Central memory CD4-positive, alpha-beta T cell (primary cell): ENCODE data around the gene BEST4.
"Not testable (repeated sequence)": the region's sequence is repeated elsewhere in the genome, so short reads cannot be mapped to it uniquely, and the experiment has no call there.

ENCODE experiments used
- DNase-seq: peaks from one replicate; pipeline ENCODE4 v3.0.0; 2022
- total RNA-seq, 3 experiments: gene quantifications; one replicate each; lab custom pipeline; 2026; lab: John Stamatoyannopoulos, UW

Gene BEST4
- 0.60 to 2.0 (median 1.4) reads per million in 3 experiments for total RNA-seq

DNA sequence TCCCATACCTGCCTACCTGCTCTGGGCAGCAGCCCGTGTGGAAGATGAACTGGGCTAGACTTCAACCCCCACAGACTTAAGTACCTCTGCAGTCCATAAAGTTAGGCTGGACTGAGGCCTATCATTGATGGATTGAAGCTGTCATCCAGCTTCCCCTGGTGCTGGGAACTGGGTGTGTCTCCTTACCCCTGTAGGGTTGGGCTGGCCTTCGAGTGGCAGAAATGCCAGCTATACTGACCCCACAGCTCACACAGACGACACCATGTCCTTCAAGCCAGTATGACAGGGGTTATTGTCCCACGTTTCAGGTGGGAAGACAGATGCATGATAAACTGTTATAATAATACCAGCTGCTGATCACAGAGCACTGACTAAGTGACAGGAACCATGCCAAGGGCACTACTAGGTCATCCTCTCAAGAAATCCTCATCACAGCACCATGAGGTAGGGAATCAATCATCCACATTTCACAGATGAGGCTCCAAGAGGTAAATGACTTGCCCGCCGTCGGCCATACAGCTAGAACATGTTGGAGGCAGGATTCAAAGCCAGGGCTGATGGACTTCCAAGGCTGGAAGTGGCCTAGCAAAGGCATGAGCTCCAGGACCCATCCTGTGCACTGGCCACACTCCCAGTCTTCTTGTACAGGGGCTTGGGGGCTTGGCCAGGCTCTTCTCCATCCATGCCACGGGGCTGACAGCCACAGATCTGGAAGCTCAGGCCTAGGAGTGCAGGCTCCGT is at the start of gene BEST4:
Gene BEST4, minus strand, starts transcription at position 51 of the 741 bp plus-strand sequence. CDS start 465 bp downstream, outside the sequence.
- no peak for DNase-seq

DNA sequence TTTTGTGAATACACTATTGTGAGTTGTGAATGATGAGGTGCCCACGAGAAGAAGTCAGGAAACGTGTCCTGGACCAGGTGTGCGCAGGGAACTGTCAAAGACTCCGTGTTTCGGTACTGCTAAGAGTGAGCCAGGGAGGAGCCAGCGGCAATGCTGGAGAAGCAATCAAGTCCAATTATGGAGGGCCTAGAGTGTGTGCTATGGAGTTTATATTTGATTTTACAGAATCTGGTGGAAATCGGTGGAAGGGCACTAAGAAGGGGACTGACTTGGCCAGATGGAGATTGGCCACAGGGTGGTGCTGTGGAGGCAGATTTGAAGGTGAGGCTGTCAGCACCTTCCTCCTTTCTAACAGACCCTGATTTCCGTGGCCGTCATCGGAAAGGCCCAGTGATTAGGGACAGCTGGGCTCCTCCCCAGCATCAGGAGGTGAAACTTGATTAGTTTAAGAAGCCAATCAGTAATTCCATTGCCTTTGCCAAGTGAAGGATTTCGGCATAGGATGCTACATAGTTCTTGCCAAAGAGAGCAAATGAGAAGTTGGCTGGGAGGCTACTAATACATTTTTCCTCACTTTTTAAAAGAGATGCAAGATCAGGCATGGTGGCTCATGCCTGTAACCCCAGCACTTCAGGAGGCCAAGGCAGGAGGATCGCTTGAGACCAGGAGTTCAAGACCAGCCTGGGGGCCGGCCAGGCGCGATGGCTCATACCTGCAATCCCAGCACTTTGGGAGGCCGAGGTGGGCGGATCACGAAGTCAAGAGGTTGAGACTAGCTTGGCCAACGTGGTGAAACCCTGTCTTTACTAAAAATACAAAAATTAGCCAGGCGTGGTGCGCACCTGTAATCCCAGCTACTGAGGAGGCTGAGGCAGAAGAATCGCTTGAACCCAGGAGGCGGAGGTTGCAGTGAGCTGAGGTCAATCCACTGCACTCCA is 48.0 kb upstream of the BEST4 start:
- DNase-seq, result peak; percentile 68

DNA sequence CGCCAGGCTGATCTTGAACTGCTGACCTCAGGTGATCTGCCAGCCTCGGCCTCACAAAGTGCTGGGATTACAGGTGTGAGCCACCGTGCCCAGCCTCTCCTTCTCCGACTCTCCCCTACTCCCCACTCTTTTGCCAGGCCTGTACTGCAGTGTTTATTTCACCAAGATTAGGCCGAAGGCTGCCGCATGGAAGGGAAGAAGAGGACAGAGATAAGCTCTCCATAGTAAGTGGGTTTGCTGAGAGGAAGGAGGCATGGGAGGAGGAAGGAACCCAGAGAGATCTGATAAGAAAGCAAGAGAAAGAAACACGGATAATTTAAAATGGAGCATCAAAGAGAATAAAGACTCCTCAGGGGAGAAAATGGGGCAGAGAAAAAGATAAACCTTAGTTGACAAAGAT is 46.4 kb upstream of the BEST4 start:
- no peak for DNase-seq

DNA sequence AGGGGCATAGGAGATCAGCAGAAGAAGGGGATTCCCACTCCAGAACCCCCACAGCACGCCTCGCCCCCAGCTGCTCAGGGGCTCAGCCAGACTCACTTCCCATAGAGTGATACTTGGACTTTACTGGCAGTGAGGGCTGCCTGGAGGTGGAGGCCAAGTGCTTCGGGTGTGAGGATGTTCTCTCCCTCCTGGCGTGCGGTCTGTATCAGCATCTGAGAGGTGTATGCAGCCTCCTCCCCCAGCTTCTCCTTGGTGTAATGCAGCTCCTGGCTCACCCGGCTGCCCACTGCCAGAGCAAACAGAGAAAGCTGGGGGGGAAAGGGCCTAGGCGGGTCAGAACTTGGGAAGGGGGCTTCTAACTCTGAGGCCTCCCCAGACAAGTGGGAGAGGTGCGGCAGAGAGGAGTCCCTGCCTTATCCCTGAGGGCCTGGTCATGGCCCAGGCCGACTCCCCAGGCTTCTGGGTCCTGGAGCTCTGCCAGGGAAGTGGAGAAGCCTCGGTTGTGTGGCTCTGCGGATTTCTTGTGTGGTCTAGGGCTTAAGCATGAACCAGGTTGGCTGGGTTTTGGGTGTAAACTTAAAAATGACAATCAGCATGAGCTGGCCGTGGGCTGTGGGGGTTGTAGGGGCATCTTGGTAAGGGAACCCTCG is 44.2 kb upstream of the BEST4 start:
- no peak for DNase-seq

DNA sequence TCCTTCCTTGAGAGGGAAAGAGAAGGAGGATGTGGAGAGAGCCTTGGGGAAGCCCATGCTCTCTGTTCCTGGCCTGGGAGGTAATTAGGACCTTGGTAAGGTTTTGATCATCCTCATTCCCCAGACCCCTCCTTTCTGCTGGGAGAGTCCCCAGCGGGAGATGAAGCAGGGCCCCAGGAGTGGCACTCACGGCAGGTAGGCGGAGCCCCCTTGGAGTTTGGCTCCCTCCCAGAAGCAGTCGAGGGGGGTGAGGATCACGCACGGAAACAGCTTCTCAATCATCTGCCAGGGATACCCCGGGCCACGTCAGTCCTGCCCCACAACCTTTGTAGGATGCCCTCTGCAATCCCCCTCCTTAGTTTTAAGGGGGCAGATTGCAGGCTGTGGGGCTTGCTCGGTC is 43.5 kb upstream of the BEST4 start:
- DNase-seq, result no peak

DNA sequence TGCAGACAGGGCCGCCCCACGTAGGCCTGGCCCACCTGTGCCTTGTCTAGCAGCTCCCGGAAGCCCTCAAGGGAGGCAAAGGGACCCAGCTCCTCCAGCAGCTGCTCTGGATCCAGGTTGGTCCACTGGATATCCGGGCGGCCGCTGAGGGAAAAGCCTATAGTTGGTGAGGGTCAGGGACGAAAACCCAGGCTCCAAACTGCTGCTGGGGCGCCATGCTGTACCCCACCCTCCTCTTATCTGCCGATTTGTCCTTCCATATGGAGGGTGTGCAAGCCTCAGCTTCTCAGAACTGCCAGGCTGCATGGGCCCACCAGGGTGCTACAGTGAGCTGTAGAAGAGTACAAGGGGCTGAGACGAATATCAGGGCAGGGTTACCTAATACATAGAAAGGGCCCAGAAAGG is 42.9 kb upstream of the BEST4 start:
- DNase-seq, result no peak

- DNase-seq, result no peak
Observed at GRCh38 chr1:44829506-44830384, 41.8 kb upstream of the BEST4 start.

GRCh38 chr1:44828841-44829440 is 41.0 kb upstream of the BEST4 start:
- DNase-seq, result no peak

DNA sequence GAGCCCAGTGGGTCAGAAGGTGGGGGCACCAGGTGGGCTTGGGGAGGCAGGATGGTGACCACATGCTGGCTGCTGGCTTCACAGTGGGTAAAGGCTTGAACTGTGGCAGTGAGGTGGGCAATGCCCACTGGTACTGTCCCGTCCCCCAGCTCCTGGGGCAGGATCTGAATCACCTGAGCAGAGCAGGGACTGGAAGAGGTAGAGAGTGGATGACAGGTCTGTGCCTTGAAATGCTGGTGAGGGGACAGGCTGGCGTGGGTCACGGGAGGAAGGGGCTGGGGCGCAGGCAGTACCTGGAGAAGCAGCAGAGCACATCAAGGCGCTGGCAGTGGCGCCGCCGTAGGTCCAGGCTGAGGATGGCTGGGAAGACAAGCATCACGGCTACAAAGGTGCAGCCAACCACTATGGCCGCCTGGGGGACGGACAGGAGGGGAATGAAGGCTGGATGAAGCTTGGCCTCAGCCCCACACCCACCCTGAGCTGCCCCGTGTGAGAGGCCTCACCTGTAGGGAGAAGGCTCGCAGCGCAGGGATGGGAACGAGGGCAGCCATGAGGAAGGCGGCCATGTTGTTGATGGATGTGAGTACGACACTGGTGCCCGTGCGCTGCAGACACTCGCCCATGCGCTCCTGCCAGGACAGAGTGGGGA is 40.2 kb upstream of the BEST4 start:
- no peak for DNase-seq

DNA sequence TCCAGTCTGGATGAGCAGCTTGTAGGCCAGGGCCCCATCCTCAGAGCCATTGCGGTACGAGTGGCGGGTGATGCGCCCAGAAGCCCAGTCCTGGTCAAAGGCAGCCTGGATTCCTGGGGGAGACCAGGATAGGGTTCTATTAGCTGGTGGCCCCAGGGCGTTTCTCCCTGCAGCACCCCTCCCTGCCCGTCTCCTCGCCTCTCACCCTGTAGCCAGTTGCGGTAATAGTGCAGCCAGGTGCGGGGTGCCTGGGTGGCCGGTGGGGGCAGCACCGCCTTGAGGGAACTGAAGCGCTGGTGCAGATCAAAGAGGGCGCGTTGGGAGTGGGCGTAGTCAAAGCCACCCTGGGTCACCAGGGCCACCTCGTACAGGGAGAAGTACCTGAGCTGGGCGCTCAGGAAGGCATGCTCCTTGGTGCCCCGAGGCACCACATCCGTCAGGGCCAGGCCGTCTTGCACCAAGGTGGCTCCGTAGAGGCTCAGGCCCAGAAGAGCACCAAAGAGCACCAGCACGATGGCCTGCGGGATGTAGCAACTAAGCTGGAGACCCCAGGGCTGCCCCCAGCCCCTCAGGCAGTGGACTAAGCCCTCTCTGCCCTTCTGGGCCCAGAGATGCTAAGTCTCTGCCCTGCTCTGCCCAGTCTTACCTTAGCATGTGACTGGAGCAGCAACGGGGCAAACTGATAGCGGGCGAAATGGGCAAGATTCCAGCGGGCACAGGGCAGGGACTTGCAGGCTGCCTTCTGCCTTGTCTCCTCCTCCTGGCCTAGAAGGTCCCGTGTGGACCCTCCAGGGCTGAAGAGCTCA is 39.4 kb upstream of the BEST4 start:
- DNase-seq, result no peak

DNA sequence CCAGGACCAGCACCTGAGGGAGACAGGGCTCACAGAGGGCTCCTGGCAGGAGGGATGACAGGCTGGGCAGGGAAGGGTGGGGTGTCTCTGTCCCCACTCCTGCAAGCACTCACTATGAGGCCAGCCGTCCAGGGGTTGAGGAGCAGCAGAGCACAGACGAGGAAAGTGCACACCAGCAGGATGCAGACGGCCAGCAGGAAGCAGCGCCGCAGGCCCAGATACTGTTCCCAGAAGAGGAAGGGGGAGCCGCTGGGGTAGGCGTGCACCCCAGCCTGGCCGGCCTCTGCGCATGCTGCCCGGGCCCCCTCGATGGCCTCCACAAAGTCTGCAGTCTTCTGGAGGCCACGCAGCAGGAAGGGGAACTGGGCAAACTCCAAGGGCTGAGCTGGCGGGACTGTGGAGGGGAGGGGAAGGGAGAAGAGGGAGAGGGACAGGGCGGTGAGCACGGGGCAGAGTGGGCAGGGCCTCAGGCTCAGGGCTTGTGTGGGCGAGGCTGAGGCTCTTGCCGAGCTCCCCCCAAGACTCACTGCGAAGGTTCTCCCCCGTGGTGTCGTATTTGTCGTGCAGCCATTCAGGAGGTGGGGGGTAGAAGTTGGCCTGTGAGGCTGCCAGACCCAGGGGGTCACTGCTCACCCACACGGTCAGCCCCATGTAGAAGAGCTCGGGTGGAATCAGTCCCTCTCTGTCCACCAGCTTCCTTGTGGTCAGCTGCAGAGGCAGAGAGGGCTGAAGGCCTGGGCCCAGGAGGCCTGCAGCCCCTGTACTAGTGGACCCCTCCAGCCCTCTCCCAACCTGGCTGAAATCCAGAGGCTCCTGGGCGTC is 38.6 kb upstream of the BEST4 start:
- DNase-seq, result no peak

- not testable (repeated sequence) for DNase-seq
Observed at GRCh38 chr1:44824392-44824791, 36.4 kb upstream of the BEST4 start.

DNA sequence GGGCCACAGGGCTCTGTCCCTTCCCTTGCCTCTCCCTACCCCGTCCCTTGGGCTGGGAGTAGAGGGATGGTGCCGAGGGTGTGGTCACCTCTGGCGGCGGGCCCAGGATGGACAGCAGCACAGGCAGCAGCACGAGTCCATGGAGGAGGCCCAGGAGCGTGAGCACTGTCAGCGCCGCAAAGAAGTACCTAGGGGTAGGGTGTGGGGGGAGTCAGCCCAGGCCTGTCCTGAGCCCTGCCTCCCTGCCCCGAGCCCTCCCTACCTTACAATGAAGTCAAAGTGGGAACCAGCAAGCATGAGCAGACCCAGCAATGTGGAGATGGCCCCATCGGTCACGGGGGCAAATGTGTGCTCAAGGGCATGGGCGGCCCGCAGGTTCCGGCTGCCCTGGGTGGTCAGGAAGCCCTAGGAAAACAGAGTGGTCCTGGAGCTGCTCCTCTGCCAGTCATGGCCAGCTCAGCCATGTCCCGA is 35.0 kb upstream of the BEST4 start:
- DNase-seq, result no peak

GRCh38 chr1:44822131-44822701 is 34.2 kb upstream of the BEST4 start:
- no peak for DNase-seq

DNA sequence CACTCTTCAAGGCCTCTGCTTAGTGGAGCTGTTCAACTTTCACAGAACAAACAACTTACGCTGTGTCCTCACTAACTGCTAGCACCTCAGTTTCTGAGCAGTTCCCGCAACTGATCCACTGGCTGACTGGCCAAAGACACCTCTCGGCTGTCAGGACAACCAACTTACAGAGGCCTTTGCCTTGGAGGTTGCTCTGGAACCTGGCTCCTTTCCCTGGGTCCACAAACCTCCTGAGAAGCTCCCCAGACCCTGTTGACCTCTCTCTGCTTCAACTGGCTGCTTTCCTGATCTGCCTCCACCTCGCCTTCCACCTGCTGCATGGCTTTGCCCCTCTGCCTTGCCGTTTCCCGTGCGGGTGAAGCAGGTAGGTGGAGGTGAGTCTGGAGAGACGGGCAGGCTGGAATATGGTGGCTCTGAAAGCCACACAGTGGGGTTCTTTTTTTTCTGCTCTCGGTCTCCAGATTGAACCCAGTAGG is 33.3 kb upstream of the BEST4 start:
- DNase-seq, result no peak

GRCh38 chr1:44820328-44821239 is 32.6 kb upstream of the BEST4 start:
- DNase-seq, result no peak

- peak; percentile 86 for DNase-seq
Observed at GRCh38 chr1:44819608-44820327, 31.8 kb upstream of the BEST4 start.
